A204.1 (cell line): ENCODE data around the gene DPPA5.
"Not testable (repeated sequence)": the region's sequence is repeated elsewhere in the genome, so short reads cannot be mapped to it uniquely, and the experiment has no call there.

Experiments
- FAIRE-seq: peaks from 2 replicates; lab custom pipeline; 2012; peaks lifted over from hg19 to GRCh38; lab: Jason Lieb, UNC

The DPPA5 gene, protein sequence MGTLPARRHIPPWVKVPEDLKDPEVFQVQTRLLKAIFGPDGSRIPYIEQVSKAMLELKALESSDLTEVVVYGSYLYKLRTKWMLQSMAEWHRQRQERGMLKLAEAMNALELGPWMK

DNA sequence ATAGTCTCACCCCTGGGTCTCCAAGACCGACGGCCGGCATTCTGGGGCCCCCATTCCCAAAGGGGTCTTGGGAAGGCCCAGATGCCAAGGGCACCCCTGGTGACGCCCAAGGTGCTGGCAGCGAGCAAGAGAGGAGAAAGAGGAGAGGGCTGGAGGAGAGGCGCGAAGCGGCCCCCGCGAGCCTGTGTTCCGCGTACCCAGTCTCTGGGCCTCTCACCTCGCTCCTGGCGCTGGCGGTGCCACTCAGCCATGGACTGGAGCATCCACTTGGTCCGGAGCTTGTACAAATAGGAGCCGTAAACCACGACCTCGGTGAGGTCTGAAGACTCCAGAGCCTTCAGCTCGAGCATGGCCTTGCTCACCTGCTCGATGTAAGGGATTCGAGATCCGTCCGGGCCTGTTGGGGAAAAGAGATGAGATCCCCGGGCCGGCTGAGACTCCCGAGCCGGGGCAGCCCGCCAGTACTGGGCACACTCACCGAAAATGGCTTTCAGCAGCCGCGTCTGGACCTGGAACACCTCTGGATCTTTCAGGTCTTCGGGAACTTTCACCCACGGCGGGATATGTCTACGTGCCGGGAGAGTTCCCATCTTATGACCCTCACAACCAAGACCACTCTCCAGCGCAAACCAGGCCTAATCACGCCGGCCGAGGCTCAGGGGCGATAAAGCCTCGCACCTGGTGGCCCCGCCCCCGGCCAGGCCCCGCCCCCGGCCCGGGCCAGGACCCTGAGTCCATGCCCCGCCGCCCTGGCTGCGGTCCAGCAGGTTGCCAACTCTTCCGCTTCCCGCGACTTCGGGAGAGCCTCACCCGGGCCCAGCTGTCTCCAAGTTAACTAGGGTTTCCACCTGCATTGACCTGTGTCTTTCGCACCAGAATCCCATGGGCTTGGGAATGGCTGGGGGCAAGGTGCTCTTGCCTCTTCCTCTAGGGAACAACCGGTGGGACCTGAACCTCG lies at the start of gene DPPA5:
Gene DPPA5, minus strand, starts transcription at position 641 of the 958 bp plus-strand sequence. Its CDS starts 51 bp downstream, at position 590.
- no peak for FAIRE-seq

- no peak for FAIRE-seq
Observed at GRCh38 chr6:73400656-73401055, 46.6 kb upstream of the DPPA5 start.

GRCh38 chr6:73395875-73396274 lies 41.8 kb upstream of the DPPA5 start:
- FAIRE-seq, result no peak

GRCh38 chr6:73394577-73395354 lies 40.7 kb upstream of the DPPA5 start, which contains the start of gene DDX43:
TSS of gene DDX43 (plus strand) at chr6:73394828. CDS start at chr6:73394906, 78 bp downstream.
- no peak for FAIRE-seq

DNA sequence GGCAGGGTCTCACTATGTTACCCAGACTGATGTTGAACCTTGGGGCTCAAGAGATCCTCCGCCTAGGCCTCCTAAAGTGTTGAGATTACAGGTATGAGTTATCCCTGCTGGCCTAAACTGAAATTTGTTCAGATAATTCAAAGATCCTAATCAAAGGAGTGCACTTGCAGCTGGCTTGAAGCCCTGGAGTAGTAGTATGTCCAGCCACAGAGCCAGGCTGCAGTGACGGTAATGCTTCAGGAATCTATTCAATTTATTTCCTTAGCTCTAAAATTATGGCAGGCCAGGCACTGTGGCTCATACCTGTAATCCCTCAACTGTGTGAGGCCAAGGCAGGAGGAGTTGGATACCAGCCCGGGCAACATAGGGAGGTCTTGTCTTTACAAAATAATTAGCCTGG lies 39.2 kb upstream of the DPPA5 start:
- no peak for FAIRE-seq

GRCh38 chr6:73392188-73392587 lies 38.1 kb upstream of the DPPA5 start:
- not testable (repeated sequence) for FAIRE-seq

DNA sequence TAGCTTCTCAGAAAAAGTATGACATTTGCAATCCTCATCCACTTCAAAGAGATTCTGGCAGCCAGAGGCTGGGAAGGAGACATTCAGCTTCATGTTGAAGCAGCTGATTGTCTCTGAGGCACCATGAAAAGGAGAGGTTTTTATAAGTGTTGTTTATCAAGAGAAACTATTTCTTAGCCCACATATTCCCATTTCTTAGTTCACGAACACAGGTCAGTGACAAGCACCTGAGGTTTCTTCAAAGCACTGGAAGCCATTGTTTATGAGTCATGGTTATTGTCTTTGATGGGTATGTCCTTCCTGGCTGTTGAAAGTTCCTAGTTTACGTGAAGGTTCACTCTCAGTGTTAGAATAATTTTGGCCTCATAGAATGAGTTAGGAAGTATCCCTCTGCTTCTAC lies 37.6 kb upstream of the DPPA5 start:
- FAIRE-seq, result no peak

GRCh38 chr6:73389854-73390253 lies 35.8 kb upstream of the DPPA5 start:
- no peak for FAIRE-seq

DNA sequence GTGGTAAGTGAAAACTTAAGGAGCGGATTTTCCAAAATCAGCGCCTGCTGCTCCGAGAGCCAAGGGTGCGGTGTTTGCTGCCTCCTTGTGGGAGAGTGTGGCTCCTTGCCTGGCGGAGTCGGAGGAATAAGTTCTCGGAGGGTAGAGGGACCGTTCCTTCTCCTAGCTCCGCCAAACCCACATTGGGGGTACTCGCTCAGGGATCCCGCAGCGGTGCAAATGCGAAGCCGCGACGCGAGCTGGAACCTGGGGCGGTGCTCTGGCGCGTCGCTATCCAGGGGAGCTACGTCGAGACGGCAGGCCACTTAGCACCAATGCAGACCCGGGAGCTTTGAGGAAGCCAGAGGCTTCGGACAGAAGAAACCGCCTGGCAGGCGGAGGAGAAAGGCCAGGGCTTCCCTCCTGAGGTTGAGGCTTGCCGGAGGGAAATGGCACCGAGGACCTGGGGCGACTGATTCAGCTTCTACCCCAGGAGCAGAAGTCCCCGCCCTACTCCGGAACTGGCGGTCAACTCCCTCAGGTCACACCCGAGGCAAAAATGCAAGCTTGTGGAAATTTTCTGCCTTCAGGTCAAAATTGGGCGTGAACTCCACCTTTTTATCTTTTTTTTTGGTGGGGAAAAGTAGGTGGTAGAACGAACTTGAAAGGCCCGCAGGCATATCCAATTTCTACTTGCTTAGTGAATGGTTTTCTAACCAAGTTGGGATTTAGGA lies 34.9 kb upstream of the DPPA5 start:
- FAIRE-seq, result no peak

DNA sequence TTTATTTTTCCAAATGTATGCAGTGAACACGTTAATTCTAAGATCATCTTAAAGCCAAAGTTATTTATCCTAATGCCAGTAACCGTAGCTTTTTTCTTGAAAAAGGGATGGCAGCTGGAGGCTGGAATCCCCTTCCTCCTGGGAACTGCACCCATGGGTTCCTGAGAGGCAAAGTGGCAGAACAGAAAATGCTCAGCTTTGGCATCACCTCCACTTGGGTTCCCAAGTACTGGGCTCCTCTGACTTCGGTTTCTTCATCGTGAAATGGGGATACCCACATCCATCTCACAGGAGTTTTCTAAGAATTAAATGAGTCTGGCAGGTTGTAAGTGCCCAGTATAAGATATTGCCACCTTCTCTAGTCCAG lies 34.3 kb upstream of the DPPA5 start:
- no peak for FAIRE-seq

- no peak for FAIRE-seq
Observed at GRCh38 chr6:73382462-73383113, 28.5 kb upstream of the DPPA5 start.

- FAIRE-seq, result not testable (repeated sequence)
Observed at GRCh38 chr6:73381531-73381930, 27.5 kb upstream of the DPPA5 start.

- no peak for FAIRE-seq
Observed at GRCh38 chr6:73377225-73377624, 23.1 kb upstream of the DPPA5 start.

DNA sequence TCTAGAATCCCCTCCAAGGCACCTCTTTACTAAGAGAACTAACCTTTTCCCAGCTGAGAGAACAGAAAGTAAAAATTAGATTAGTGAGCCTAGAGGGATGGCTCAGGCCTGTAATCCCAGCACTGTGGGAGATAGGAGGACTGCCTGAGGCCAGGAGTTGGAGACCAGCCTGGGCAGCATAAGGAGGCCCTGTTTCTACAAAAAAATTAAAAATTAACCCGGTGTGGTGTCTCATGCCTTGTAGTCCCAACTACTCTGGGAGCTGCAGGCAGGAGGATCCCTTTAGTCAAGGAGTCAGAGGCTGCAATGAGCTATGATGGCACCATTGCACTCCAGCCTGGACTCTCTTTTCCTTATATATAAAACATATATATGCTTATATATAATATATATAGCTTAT lies 21.1 kb upstream of the DPPA5 start:
- no peak for FAIRE-seq

- no peak for FAIRE-seq
Observed at GRCh38 chr6:73372516-73372915, 18.4 kb upstream of the DPPA5 start.

- FAIRE-seq, result no peak
Observed at GRCh38 chr6:73371984-73372383, 17.9 kb upstream of the DPPA5 start.

DNA sequence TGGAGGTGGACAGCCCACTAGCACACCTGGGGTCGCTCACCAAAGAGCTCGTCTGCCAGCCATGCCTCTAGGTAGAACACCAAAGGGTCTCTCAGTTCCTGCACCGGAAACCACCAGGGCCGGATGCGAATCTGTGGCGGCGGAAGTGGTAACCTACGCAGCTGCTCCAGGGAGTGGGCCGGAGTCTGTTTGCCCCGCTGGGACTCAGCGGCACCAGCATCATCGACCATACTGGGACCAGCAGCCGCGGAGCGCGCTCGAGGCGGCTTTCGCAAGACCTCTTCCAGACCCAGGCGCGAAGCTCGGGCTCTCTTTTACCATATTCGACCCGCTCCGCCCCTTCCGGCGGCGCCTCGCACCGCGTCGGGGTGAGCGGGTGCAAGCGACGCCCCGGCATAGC lies 15.5 kb upstream of the DPPA5 start, which contains the start of gene OOEP:
Gene OOEP, minus strand, starts transcription at position 335 of the 400 bp plus-strand sequence. Its CDS starts 105 bp downstream, at position 230.
- FAIRE-seq, result no peak

- FAIRE-seq, result no peak
Observed at GRCh38 chr6:73369157-73369556, 15.1 kb upstream of the DPPA5 start.

DNA sequence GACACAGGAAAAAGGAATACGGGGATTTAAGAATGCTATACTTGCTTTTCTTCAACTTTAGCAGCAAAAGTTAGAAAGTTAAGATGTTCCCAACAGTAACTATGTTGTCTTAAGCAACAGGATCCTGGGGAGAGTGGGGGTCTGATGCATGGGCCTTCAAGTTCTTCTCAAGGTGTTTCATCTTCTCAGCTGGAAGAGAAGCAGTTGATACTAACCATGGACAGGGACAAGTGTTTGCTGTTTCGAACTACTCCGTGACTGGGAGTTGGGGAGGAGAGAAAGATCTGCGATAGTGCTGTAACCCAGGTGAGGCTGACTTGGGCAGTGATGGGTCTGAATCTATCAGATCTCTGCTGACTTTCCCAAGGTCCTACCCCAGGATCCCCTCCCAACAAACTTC lies 14.6 kb upstream of the DPPA5 start:
- FAIRE-seq, result no peak

- no peak for FAIRE-seq
Observed at GRCh38 chr6:73367761-73368355, 13.8 kb upstream of the DPPA5 start.

- no peak for FAIRE-seq
Observed at GRCh38 chr6:73364549-73364948, 10.5 kb upstream of the DPPA5 start.
